C1 segment of cervical spinal cord (tissue), 14 donors: Measurements from ENCODE around the gene CHSY1.
"Not testable (repeated sequence)": the region's sequence is repeated elsewhere in the genome, so short reads cannot be mapped to it uniquely, and the experiment has no call there.

Source experiments
- DNase-seq, 14 donors: peaks; one replicate each; lab custom pipeline; 2025; lab: John Stamatoyannopoulos, UW

Gene CHSY1

DNA sequence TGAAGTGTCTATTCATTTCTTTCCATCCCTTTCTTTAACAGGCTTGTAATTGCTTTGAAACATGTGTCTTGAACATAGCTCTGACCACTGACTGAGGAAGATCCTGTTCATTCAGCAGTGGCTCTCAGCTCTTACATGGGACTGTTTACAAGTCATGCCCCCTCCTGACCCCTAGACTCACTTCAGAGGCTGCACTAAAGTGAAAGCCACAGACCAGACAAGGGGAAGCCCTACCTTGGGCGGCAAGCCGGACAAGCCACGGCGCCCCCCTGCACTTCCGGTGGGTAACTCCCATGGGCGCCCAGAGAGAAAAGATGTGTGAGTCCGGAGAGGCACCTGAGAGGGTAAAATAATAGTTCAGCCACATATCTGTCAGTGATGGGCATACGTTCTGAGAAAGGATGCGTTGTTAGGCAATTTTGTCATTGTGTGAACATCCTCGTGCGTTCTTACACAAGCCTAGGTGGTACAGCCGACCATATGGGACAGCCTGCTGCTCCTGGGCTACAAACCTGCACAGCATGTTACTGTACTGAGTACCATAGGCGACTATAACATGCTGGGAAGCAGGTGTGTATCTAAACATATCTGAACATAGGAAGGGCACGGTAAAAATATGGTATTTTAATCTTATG, 116.2 kb downstream of the CHSY1 start:
- DNase-seq, result no peak

DNA sequence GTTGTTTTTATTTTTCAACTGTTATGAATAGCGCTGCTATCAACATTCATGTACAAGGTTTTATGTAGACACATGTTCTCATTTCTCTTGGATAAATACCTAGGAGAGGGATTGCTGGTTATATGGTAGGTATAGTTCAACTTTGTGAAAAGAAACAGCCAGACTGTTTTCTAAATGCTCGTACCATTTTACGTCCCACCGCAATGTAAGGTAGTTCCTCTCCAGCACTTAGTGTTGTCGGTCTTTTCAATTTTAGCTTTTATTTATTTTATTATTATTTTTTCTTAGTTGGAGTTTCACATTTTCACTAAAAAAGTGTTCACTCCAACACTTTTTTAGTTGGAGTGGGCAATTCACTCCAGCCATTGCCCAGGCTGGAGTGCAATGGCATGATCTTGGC, 117.1 kb downstream of the CHSY1 start:
- no peak for DNase-seq

DNA sequence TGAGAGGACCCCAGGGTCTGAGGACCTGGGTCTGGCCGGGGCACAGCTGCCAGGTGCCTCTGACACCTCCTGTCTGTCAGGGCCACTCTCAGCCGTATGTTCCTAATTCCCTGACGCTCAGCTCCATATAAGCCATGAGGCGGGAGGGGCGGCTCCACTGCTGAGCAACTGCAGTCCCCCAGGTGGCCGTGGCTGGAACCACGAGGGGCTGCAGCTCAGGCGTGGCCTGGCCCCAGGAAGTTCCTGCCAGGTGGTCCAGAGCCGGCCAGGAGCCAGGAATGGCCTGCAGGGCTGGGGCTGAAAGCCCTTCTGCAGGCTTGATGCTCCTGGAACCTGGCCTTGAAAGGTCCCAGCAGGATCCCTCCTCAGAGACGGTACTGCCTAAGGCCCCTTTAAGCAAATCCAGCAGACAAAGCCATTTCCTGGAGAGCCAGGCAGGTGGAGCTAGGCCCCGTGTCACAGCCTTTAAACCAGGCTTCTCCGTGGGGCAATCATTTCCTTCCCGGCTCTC, 118.0 kb downstream of the CHSY1 start:
- DNase-seq, result peak in 1 of 14 donors; percentile 58

DNA sequence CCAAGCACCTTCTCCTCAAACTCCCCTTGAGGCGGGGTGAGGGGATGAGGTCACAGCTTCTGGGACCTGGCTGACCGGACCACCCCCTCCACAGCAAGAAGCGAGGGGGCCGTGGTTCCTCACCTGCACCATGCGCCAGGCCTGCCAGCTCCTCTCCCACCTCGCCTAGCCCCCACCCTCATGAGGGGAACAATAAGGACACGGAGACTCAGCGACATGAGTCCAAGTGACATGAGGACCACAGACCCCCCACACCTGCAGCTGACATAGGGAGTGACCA, 118.7 kb downstream of the CHSY1 start:
- no peak for DNase-seq

DNA sequence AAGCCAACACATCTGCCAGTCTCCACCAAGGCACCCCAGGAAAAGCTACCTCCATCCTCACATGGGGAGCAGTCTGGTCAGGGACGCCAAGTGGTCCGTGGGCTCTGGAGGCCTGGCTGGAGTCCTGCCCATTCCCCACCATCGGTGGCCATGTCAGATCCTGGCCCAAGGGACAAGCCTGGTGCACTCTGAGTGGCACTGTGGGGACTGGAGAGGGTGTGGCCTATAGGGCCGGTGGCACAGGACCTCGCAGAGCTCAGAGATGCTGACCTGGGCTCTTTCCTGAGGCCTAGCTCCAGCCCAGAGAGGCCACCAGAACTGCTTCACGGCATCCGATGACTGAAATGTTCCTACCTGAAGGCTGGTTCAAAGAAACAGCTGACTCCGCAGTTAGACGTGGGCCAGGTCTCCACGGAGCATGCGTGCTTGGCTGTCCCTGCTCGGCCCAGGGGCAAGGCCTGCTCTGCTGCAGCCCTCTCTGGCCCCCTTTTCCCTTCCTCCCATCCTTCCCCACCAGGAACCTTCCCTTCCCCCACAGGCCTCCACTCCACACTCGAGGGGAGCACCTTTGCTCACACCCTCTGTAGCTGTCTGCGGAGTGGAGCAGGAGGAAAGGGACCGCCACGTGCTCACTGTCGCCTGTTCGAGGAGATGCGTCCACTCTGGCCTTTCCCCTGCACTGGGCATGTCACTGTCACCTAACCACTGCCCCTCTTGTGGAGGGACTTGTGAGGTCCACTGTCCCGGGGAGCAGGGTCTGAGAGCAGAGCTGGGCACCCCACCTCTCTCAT, 119.3 kb downstream of the CHSY1 start:
- DNase-seq, result no peak

DNA sequence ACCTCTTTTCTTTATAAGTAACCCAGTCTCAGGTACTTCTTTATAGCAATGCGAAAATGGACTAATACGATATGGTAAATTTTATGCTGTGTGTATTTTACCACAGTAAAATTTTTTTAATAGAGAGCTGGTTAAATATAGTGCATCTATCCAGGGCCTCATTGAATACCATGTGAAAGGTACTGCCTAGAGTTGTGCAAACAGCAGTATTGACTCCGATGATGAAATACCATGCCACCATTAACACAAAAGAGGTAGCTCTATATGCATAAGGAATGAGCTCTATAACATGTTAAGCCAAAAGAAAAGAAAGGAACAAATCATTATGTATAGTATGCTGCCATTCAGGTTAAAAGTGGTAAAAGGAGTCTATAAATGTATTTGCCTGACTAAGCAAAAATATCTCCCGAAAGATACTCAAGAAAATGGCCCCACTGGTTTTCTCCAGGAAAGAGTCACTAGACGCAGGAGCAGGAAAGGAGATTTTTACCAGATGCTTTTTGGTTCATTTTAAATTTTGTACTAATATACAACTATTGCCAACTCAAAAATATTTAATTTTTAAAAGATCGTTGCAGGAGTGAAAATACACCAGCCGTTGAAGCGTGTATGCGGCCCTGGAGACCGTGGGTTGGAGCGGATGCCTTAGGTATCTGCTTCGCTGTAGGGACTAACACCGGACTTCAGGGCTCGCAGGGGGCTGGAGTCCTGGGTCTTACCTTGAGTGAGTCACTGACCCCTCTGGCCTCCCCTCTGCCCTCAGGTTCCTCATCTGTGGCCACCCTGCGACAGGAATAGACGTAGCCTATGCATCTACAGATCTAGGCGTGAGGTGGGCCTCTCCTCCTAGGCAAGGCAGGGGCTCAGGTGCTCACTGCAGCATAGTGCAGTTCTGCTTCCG, 120.1 kb downstream of the CHSY1 start:
- no peak for DNase-seq

DNA sequence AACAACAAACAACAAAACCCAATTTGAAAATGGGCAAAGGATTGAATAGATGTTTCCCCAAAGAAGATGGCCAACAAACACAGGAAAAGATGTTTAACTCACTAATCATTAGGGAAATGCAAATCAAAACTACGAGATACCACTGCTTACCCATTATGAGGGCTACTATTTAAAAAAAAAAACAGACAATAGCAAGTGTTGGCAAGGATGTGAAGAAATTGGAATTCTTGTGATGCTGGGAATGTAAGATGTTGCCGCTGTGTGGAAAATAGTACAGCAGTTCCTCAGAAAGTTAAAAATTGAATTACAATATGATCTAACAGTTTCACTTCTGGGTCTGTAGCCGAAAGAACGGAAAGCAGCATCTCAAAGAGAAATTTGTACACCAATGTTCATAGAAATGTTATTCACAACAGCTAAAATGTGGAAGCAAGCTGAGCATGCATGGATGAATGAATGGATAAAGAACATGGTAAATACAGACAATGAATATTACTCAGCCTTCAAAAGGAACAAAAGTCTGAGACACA, 121.9 kb downstream of the CHSY1 start:
- DNase-seq, result no peak

DNA sequence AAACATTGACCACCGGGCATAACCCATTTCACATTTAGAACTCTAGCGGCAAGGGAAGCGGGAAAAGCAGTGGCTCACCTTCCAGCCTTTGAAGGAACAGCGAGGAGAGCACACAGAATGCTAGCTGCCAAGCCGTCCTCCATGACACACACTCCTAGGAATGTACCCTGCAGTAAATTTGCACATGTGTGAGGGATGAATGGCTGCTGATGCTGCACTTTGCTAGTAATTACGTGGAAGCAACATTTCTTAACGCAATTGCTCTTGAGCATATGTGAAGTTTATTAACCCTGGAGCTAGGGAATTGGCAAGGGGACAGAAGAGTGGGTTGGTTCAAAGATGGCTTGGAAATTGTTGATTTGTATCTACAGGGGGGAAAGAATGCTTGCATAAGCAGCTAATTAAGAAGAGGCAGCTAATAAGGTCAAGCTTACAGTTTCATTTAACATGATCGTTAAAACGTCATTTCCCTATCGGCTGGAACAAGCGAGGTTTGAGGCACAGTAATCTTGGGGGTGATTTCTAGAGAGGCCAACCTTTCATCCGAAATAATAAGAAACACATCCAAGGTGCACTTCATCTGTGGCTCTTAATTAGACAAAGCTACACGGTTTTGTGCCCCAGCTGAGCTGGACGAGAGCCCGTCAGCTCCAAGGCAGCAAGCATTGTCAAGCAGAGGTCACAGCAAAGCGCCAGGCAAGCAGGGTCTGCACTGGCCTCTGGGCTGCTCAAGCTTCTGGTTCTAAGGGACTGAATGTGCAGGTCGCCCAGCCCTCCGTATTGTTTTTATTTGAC, 123.4 kb downstream of the CHSY1 start:
- no peak for DNase-seq

DNA sequence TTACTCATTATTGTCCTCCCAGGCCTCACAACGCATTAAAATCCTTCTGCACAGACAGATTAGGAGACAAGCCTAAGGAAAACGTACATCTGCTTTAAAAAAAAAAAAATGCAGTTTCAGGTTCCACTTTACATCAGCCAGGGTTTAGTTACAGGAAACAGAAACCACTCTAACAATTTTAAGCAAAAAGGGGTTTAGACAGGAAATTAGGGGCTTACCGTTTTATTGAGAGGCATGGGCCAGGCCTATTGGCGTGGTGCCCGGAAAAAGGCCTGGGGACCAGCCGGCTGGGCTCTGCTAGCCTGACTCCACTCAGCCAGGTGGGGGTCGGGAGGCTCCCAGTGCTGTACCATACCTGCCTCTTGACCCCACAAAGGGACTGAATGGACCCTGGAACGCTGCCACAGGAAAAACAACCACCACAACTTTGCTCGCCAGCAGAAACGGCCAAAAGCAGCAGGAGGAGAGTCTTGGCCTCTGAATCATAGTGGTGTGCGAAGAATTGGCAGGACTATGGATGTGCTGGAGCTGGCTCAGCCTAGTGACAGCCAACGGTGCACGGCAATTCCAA, 124.3 kb downstream of the CHSY1 start:
- DNase-seq, result peak in 13 of 14 donors; percentile 7 to 85 (median 61)

DNA sequence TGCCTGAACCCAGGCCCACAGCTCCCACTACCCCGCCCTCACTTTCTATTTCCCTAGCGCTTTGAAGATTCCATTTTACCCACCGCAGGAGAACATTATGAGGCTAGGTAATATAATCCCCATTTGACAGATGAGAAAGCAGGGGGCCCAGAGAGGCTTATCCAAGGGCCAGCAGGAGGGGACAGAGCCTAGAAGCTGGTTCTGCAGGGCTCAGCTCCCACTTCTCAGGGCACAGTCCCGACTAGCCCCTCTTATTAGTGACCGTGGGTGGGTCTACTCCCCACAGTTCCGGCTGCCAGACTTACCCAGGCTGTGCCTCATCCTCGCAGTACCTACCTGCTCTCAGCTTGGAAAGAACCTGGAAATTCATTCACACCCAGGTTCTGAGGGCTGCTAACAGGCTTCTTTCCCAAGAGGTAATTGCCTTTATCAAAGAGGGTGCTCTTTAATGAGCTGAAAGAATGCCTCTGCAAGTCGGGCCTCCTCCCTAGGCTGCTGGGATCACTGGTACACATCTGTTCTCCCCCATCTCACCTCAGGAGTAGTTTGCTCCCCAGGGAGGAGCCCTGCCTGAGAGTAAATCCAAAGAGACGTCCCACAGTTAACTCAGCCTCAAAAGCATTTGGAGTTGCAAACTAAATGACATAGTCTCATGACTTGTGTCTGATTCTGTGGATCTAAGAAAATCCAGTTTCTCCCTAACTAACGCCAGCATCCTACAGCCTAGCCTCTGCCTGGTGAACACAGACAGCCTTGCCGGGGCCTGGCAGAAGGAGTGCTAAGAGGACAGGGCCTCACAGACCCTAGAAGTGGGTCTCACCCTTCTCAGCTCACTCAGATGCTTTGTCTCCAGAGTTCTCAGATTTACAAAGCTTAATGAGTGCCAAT, 125.0 kb downstream of the CHSY1 start:
- no peak for DNase-seq

DNA sequence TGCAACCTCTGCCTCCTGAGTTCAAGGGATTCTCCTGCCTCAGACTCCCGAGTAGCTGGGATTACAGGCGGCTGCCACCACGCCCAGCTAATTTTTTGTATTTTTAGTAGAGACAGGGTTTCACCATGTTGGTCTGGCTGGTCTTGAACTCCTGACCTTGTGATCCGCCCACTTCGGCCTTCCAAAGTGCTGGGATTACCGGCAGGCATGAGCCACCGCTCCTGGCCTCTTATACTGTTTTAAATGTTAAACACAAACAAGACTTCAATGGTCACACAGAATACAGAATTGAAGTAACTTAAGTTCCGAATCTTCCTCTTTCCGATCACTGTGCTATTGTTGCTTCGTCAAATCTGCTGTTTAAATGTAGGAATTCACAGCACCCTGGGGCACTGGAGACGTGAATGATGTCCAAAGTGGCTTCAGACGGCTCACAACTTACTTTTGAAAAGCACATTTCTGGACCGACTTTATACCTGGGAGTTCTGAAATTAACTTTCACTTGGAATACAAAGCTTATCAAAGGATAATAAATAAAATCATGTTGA, 125.9 kb downstream of the CHSY1 start:
- not testable (repeated sequence) for DNase-seq
